RWPE2 (cell line): Measurements from ENCODE around the gene PDE4B.

Experiments used
- ATAC-seq: fragments of 200-7000 bp; cut with Tn5 transposase; 3 replicates; pipeline ENCODE4 v1.9.1; 2021; ENCODE audit warnings: low read depth
- DNase-seq: peaks from one replicate; pipeline ENCODE4 v3.0.0-alpha.2; 2020; ENCODE audit warnings: low spot score
- H3K27ac ChIP-seq: fragments of 450-650 bp; 2 replicates; pipeline ENCODE4 v1.5.1; 2017; ENCODE audit warnings: mild to moderate bottlenecking; ENCODE audit not compliant: poor library complexity, severe bottlenecking
- H3K27me3 ChIP-seq: fragments of 250-450 bp; sonication (Bioruptor Pico); 2 replicates; pipeline ENCODE4 v1.5.1; 2021; ENCODE audit warnings: mild to moderate bottlenecking, moderate library complexity; ENCODE audit not compliant: insufficient read depth, poor library complexity, severe bottlenecking
- H3K36me3 ChIP-seq: fragments of 250-450 bp; sonication (Bioruptor Pico); 2 replicates; pipeline ENCODE4 v1.5.1; 2020; ENCODE audit warnings: low read depth, mild to moderate bottlenecking, moderate library complexity
- H3K4me1 ChIP-seq: fragments of 250-450 bp; sonication (Bioruptor Pico); 2 replicates; pipeline ENCODE4 v1.5.1; 2021; ENCODE audit warnings: mild to moderate bottlenecking, moderate library complexity; ENCODE audit not compliant: insufficient read depth, poor library complexity, severe bottlenecking
- H3K4me3 ChIP-seq: fragments of 250-450 bp; sonication (Bioruptor Pico); 2 replicates; pipeline ENCODE4 v1.5.1; 2021; ENCODE audit warnings: mild to moderate bottlenecking, moderate library complexity; ENCODE audit not compliant: severe bottlenecking
- H3K9me3 ChIP-seq: fragments of 250-450 bp; sonication (Bioruptor Pico); 2 replicates; pipeline ENCODE4 v1.5.1; 2021; ENCODE audit warnings: mild to moderate bottlenecking, moderate library complexity; ENCODE audit not compliant: severe bottlenecking
- CTCF ChIP-seq: fragments of 450-650 bp; IDR thresholded peaks from one replicate; pipeline ENCODE4 v1.5.1; 2017; ENCODE audit warnings: mild to moderate bottlenecking, moderate library complexity; ENCODE audit not compliant: poor library complexity, severe bottlenecking

The PDE4B gene

DNA sequence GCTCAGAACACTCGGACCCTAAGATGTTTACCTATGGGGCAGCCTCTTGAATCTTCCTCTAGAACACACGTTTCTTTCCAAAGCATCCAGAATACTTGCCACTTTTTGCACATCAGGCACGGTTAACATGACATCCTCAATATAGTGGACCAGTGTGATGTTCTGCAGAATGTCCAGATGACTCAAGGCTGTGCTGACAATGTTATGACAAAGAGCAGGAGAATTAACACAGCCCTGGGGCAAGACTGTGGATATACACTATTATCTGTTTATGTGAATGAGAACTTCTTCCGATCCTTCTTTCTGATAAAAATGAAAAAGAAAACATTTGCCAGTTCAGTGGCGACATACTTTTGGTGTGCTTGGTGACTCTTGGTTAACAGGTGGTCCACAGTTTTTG lies 154.3 kb downstream of the PDE4B start:
- Histone ChIP-seq H3K9me3 (no peaks in the 10 kb centered on the region), H3K27ac (no peak overlapping the region), H3K4me1 (no peaks in the 10 kb centered on the region), H3K36me3 (no peaks in the 10 kb centered on the region), H3K27me3 (no peaks in the 10 kb centered on the region), H3K4me3 (no peak overlapping the region)
- no peak for TF ChIP-seq CTCF
- ATAC-seq (no peak), DNase-seq (no peak)

- DNase-seq (no peak), ATAC-seq (peak; percentile 35; the same call in 1 of the 3 replicates)
- Histone ChIP-seq H3K27me3 (no peaks in the 10 kb centered on the region), H3K4me1 (no peaks in the 10 kb centered on the region), H3K36me3 (no peaks in the 10 kb centered on the region), H3K27ac (no peak overlapping the region), H3K4me3 (no peak overlapping the region), H3K9me3 (no peaks in the 10 kb centered on the region)
- TF ChIP-seq CTCF = no peak
Measured at GRCh38 chr1:65948609-65949229, 156.0 kb downstream of the PDE4B start.

- Histone ChIP-seq H3K27ac (no peak overlapping the region), H3K4me3 (no peak overlapping the region), H3K4me1 (no peaks in the 10 kb centered on the region), H3K36me3 (no peaks in the 10 kb centered on the region), H3K9me3 (no peaks in the 10 kb centered on the region), H3K27me3 (no peaks in the 10 kb centered on the region)
- ATAC-seq = no peak
- TF ChIP-seq CTCF = no peak
- DNase-seq = no peak
Measured at GRCh38 chr1:65949230-65949626, 156.5 kb downstream of the PDE4B start.

DNA sequence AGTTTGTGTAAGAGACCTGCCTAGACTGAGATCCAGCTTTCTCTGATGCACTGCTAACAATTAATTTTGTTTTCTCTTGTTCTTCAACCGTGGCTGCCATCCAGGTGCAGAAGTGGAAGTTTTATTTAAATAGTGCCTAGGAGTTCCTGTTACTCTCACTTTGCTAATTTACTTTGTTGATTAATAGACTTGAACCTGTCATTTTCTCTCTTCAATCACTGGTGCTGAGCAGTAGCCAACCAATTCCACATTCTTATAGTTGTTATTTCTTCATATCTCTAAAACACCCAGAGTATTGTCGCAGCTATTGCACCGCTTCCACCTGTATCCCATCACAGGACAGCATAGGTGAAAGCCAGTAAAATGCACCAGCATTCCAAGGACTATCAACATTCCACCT lies 157.2 kb downstream of the PDE4B start:
- Histone ChIP-seq H3K9me3 (no peaks in the 10 kb centered on the region), H3K4me3 (no peak overlapping the region), H3K36me3 (no peaks in the 10 kb centered on the region), H3K27me3 (no peaks in the 10 kb centered on the region), H3K27ac (no peak overlapping the region), H3K4me1 (no peaks in the 10 kb centered on the region)
- ATAC-seq = no peak
- no peak for TF ChIP-seq CTCF
- DNase-seq = no peak

- Histone ChIP-seq H3K4me3 (no peak overlapping the region), H3K27ac (no peak overlapping the region), H3K27me3 (no peaks in the 10 kb centered on the region), H3K9me3 (no peaks in the 10 kb centered on the region), H3K36me3 (no peaks in the 10 kb centered on the region), H3K4me1 (no peaks in the 10 kb centered on the region)
- DNase-seq (no peak), ATAC-seq (no peak)
- no peak for TF ChIP-seq CTCF
Measured at GRCh38 chr1:65952696-65953095, 160.0 kb downstream of the PDE4B start.
